A673 (cell line): ENCODE measurements around the gene TTLL5. TPM values are rescaled to one million over a fixed set of nuclear protein-coding genes. Genes with fewer than 3 reads are reported as not detected.

ENCODE experiments used
- BruUV-seq: library from RNA; stranded (reverse); fragments of 400-500 nt; replicated peaks from 2 replicates; lab custom pipeline; 2021; lab: Mats Ljungman, UMichigan
- CTCF ChIA-PET: fragments of 300-600 bp; sonication (Branson Sonifier 250); formaldehyde crosslinking; loops from one replicate; lab custom pipeline; 2022; ENCODE audit warnings: antibody characterized with exemption; lab: Charles Lee
- POLR2A ChIA-PET: fragments of 300-600 bp; sonication (Branson Sonifier 250); formaldehyde crosslinking; loops from one replicate; lab custom pipeline; 2022; ENCODE audit warnings: antibody characterized with exemption; ENCODE audit not compliant: low non-redundant PET; lab: Charles Lee
- DNase-seq: peaks from one replicate; pipeline ENCODE4 v3.0.0-alpha.2; 2015; ENCODE audit warnings: low spot score
- H3K27ac ChIP-seq: fragments of 200-600 bp; sonication (generic); 2 replicates; pipeline ENCODE4 v1.5.1; 2016; ENCODE audit warnings: mixed run types, low read depth, mild to moderate bottlenecking, mixed read lengths, antibody characterized with exemption, low read length; ENCODE audit not compliant: poor library complexity, severe bottlenecking
- H3K27me3 ChIP-seq: fragments of 200-600 bp; sonication (generic); replicated peaks from 2 replicates; pipeline ENCODE4 v1.6.1; 2017; ENCODE audit warnings: mixed run types, low read depth, mild to moderate bottlenecking, mixed read lengths, antibody characterized with exemption, low read length; ENCODE audit not compliant: insufficient read depth, poor library complexity
- H3K36me3 ChIP-seq: fragments of 200-600 bp; sonication (generic); 2 replicates; pipeline ENCODE4 v1.6.1; 2016; ENCODE audit warnings: mixed run types, mild to moderate bottlenecking, mixed read lengths, antibody characterized with exemption, low read length; ENCODE audit not compliant: insufficient read depth, poor library complexity, severe bottlenecking
- H3K4me1 ChIP-seq: fragments of 200-600 bp; sonication (generic); 2 replicates; pipeline ENCODE4 v1.6.1; 2017; ENCODE audit warnings: mixed run types, mild to moderate bottlenecking, mixed read lengths, antibody characterized with exemption, low read length; ENCODE audit not compliant: insufficient read depth, poor library complexity, severe bottlenecking
- H3K4me3 ChIP-seq: fragments of 200-600 bp; sonication (generic); 2 replicates; pipeline ENCODE4 v1.5.1; 2016; ENCODE audit warnings: low read depth, mixed run types, mild to moderate bottlenecking, mixed read lengths, low read length; ENCODE audit not compliant: poor library complexity, severe bottlenecking
- H3K9me3 ChIP-seq: fragments of 200-600 bp; sonication (generic); 2 replicates; pipeline ENCODE4 v1.6.1; 2016; ENCODE audit warnings: mixed run types, low read depth, mild to moderate bottlenecking, mixed read lengths, antibody characterized with exemption, low read length; ENCODE audit not compliant: poor library complexity, severe bottlenecking
- EZH2 ChIP-seq: fragments of 200-600 bp; sonication (generic); IDR thresholded peaks from 2 replicates; pipeline ENCODE4 v1.6.1; 2017; ENCODE audit warnings: borderline replicate concordance, low read depth, mild to moderate bottlenecking, mixed read lengths, antibody characterized with exemption, low read length; ENCODE audit not compliant: poor library complexity, severe bottlenecking
- intact Hi-C: fragments of 100-400 bp; cut with micrococcal nuclease; formaldehyde crosslinking; loops from one replicate; pipeline ENCODE4 v1.10.0; 2022; ENCODE audit not compliant: unreplicated experiment
- total RNA-seq: library from RNA; stranded (reverse); gene quantifications from 2 replicates; pipeline ENCODE4 v1.2.3, GENCODE V29; 2021
- TF ChIP-seq, protein P1 (sequence below): fragments of 300-800, 200-600 bp; sonication (generic); conservative IDR thresholded peaks from 2 replicates; pipeline ENCODE4 v1.5.1; 2017; ENCODE audit warnings: low read depth, mild to moderate bottlenecking, antibody characterized with exemption, low read length, moderate library complexity, mixed read lengths

TTLL5 gene
- total RNA-seq, 1 experiment from 2014 or later: 56.7 TPM

DNA sequence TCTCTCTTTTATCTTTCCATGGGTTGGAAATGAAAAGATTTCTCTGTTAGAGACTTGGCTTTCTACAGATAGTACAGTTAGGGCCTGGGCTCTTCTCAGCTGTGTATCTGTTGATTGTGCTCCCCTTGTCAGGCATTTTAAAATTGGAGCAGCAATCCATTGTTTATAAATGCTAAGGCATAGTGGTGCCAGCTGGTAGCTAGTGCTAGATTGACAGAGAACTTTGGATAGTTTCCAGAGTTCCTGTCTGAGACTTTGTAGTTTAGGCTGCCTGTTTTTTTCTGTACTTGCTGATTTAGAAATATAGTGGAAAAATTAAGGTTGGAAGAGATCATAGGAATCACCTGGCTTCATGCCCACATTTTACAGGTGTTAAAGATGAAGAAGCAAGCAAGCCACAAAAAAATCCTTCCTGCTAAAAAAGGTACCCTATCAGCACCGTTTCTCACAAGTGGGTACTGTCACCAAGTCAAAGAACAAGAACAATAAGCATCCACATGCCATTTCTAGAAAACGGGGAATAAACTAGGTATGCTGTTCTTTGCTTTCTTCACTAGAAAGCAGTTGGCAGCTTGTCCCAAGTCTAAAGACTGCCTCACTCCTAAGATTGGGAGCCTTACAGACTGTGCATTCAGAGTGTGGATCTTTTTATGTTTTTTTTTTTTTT, 6.2 kb downstream of the TTLL5 start:
- Histone ChIP-seq H3K9me3 (no peaks in the 10 kb centered on the region), H3K4me3 (no peak overlapping the region), H3K36me3 (peaks cover 50% of the 10 kb centered on the region), H3K27me3 (no peaks in the 10 kb centered on the region), H3K4me1 (no peaks in the 10 kb centered on the region), H3K27ac (no peak overlapping the region)
- BruUV-seq: no TSS peak
- CTCF ChIA-PET: interaction anchor here (0.6 kb wide), 1 partner anchor 1031 kb away, joined by 3 read pairs; no protein-coding TSS in a partner anchor
- POLR2A ChIA-PET: interaction anchor here (0.5 kb wide), 1 partner anchor 42 kb away, joined by 3 read pairs; no protein-coding TSS in a partner anchor
- TF ChIP-seq EZH2: no peak
- TF ChIP-seq, protein P1, sequence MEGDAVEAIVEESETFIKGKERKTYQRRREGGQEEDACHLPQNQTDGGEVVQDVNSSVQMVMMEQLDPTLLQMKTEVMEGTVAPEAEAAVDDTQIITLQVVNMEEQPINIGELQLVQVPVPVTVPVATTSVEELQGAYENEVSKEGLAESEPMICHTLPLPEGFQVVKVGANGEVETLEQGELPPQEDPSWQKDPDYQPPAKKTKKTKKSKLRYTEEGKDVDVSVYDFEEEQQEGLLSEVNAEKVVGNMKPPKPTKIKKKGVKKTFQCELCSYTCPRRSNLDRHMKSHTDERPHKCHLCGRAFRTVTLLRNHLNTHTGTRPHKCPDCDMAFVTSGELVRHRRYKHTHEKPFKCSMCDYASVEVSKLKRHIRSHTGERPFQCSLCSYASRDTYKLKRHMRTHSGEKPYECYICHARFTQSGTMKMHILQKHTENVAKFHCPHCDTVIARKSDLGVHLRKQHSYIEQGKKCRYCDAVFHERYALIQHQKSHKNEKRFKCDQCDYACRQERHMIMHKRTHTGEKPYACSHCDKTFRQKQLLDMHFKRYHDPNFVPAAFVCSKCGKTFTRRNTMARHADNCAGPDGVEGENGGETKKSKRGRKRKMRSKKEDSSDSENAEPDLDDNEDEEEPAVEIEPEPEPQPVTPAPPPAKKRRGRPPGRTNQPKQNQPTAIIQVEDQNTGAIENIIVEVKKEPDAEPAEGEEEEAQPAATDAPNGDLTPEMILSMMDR: no peak
- intact Hi-C loops: no loop called here
- no peak for DNase-seq

DNA sequence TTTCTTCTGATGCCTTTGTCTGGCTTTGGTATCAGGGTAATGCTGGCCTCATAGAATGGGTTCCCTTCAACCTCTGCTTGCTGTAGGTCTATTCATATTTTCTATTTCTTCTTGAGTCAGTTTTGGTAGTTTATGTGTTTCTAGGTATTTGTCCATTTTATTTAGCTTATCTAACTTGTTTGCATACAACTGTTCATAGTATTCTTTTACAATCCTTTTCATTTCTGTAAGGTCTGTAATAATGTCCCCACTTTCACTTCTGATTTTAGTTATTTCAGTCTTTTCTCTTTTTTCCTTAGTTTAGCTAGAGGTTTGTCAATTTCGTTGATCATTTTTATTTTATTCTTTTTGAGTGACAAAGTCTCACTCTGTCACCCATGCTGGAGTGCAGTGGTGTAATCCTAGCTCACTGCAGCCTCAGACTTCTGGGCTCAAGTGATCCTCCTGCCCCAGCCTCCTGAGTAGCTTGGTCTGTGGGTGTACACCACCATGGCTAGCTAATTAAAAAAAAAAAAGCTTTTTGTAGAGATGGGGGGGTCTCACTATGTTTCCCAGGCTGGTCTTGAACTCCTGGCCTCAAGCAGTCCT, 11.7 kb downstream of the TTLL5 start:
- no peak for DNase-seq
- Histone ChIP-seq H3K4me3 (no peak overlapping the region), H3K4me1 (no peaks in the 10 kb centered on the region), H3K9me3 (peaks cover 3% of the 10 kb centered on the region), H3K27ac (no peak overlapping the region), H3K27me3 (no peaks in the 10 kb centered on the region), H3K36me3 (peaks cover 43% of the 10 kb centered on the region)
- ChIA-PET POLR2A (interaction anchor here (0.7 kb wide), 1 partner anchor 9 kb away, joined by 6 read pairs; no protein-coding TSS in a partner anchor), CTCF (interaction anchor here (0.6 kb wide), 2 partner anchors 35 to 1977 kb away, joined by 3 to 5 read pairs; no protein-coding TSS in a partner anchor)
- BruUV-seq: no TSS peak
- no peak for TF ChIP-seq EZH2
- TF ChIP-seq, protein P1: no peak
- intact Hi-C loops: no loop called here

DNA sequence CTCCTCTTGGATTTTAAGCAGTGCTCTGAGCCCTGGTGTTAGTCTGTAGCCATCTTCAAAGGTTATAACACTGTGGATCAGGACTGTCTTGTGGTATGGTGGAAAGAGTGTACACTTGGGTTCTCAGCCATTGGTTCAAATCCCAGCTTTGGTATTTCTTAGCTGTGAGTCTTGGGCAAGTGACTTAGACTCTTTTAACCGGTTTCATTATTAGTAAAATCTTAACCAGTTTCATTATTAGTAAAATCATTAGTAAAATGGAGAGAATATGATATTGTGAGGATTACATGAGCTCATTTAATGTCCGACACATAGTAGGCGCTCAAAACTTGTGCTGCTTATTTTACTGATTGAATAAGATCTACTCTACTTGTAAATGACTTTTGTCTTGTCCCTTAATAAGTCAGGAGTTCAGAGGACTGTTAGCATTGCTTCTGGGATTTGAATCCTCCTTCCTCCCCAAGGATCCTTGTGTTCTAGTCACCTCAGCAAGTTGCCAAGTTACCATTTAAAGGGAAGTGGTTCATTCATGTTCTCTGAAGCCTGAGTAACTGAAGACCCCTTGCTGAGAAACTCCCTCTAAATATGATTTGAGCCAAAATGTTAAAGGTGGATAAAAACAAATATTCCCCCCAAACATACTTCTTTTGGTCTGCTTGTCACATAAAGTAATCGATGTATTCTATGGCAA, 12.4 kb downstream of the TTLL5 start:
- TF ChIP-seq EZH2: no peak
- TF ChIP-seq, protein P1: no peak
- no peak for DNase-seq
- H3K27me3 ChIP-seq: no peaks in the 10 kb centered on the region
- BruUV-seq: no TSS peak
- H3K4me3 ChIP-seq: no peak overlapping the region
- peaks cover 43% of the 10 kb centered on the region for H3K36me3 ChIP-seq
- no peak overlapping the region for H3K27ac ChIP-seq
- ChIA-PET POLR2A (interaction anchor here (0.7 kb wide), 1 partner anchor 10 kb away, joined by 6 read pairs; no protein-coding TSS in a partner anchor), CTCF (interaction anchor here (0.6 kb wide), 2 partner anchors 34 to 1976 kb away, joined by 3 to 5 read pairs; no protein-coding TSS in a partner anchor)
- intact Hi-C loops: no loop called here
- H3K4me1 ChIP-seq: no peaks in the 10 kb centered on the region
- peaks cover 3% of the 10 kb centered on the region for H3K9me3 ChIP-seq
